Panc1 (cell line): ENCODE results near the gene CYB5R3. TPM values are rescaled to one million over a fixed set of nuclear protein-coding genes. Genes with fewer than 3 reads are reported as not detected.

Experiments used
- ATAC-seq: fragments of 200-7000 bp; cut with Tn5 transposase; 2 replicates; pipeline ENCODE4 v1.9.1; 2020; ENCODE audit warnings: mild to moderate bottlenecking, moderate library complexity
- BruUV-seq: library from RNA; stranded (reverse); fragments of 400-500 nt; replicated peaks from 2 replicates; lab custom pipeline; 2021; lab: Mats Ljungman, UMichigan
- CTCF ChIA-PET: fragments of 300-600 bp; sonication (Branson Sonifier 250); formaldehyde crosslinking; loops from one replicate; lab custom pipeline; 2022; ENCODE audit warnings: antibody characterized with exemption; lab: Charles Lee
- POLR2A ChIA-PET: fragments of 300-600 bp; sonication (Branson Sonifier 250); formaldehyde crosslinking; loops from one replicate; lab custom pipeline; 2022; ENCODE audit warnings: antibody characterized with exemption; lab: Charles Lee
- DNase-seq: peaks from one replicate; pipeline ENCODE4 v3.0.0-alpha.2; 2010; ENCODE audit warnings: low read depth, low spot score
- H3K27ac ChIP-seq: 2 replicates; pipeline ENCODE4 v1.5.1; 2011; ENCODE audit warnings: mild to moderate bottlenecking, low read length, inconsistent platforms
- H3K27me3 ChIP-seq: fragments of 200-500 bp; sonication (Bioruptor generic); 2 replicates; pipeline ENCODE4 v1.6.0; 2014; ENCODE audit warnings: low read length, inconsistent platforms; ENCODE audit not compliant: control insufficient read depth, insufficient read depth
- H3K36me3 ChIP-seq: fragments of 200-500 bp; sonication (Bioruptor generic); 2 replicates; pipeline ENCODE4 v1.5.1; 2014; ENCODE audit warnings: inconsistent platforms, mild to moderate bottlenecking, low read length, moderate library complexity; ENCODE audit not compliant: control insufficient read depth, insufficient read depth
- H3K4me1 ChIP-seq: 2 replicates; pipeline ENCODE4 v1.5.1; 2011; ENCODE audit warnings: inconsistent platforms, mild to moderate bottlenecking, low read length, moderate library complexity; ENCODE audit not compliant: control insufficient read depth, insufficient read depth
- H3K4me3 ChIP-seq, 2 experiments: 2 replicates each; pipeline ENCODE4 v1.5.1; 2011 to 2012; ENCODE audit warnings: low read depth in 2 of 2, low read length in 2 of 2, mild to moderate bottlenecking in 2 of 2, inconsistent platforms in 1 of 2, moderate library complexity in 1 of 2
- H3K9me3 ChIP-seq: fragments of 200-500 bp; sonication (Bioruptor generic); 2 replicates; pipeline ENCODE4 v1.5.1; 2014; ENCODE audit warnings: low read depth, mild to moderate bottlenecking, inconsistent platforms, low read length, moderate library complexity; ENCODE audit not compliant: control insufficient read depth, insufficient read depth
- POLR2AphosphoS5 ChIP-seq: IDR thresholded peaks from 2 replicates; pipeline ENCODE4 v1.6.1; 2012; ENCODE audit warnings: mild to moderate bottlenecking, low read depth, low read length, moderate library complexity
- SIN3A ChIP-seq: IDR thresholded peaks from 2 replicates; pipeline ENCODE4 v1.6.1; 2012; ENCODE audit warnings: low read depth, mild to moderate bottlenecking, low read length, moderate library complexity, borderline replicate concordance; ENCODE audit not compliant: insufficient read depth
- TCF7L2 ChIP-seq: IDR thresholded peaks from 2 replicates; pipeline ENCODE4 v1.6.1; 2011; ENCODE audit warnings: mild to moderate bottlenecking, low read depth, low read length, inconsistent platforms
- in situ Hi-C: cut with HindIII; loops from 2 replicates; pipeline ENCODE4 v1.10.0; 2016; ENCODE audit warnings: low sequenced_read_pairs, low pct_unique_long_range_greater_than_20kb
- intact Hi-C: fragments of 100-400 bp; cut with micrococcal nuclease; formaldehyde crosslinking; loops from one replicate; pipeline ENCODE4 v1.10.0; 2022; ENCODE audit not compliant: unreplicated experiment
- total RNA-seq: library from RNA; stranded (reverse); gene quantifications from one replicate; pipeline ENCODE4 v1.2.1, GENCODE V29; 2021; ENCODE audit not compliant: unreplicated experiment
- TF ChIP-seq, protein P1 (sequence below): fragments of 450-650 bp; IDR thresholded peaks from 2 replicates; pipeline ENCODE4 v1.5.1; 2017; ENCODE audit warnings: mild to moderate bottlenecking
- TF ChIP-seq, protein P2 (sequence below), 2 experiments: IDR thresholded peaks; 2 replicates each; pipeline ENCODE4 v1.6.1; 2011 to 2012; ENCODE audit warnings: low read depth in 2 of 2, control low read depth in 1 of 2, low read length in 1 of 2, mild to moderate bottlenecking in 1 of 2, moderate library complexity in 1 of 2; ENCODE audit not compliant: insufficient read depth in 1 of 2

Gene CYB5R3
- total RNA-seq, 1 experiment from 2014 or later = 102 TPM

DNA sequence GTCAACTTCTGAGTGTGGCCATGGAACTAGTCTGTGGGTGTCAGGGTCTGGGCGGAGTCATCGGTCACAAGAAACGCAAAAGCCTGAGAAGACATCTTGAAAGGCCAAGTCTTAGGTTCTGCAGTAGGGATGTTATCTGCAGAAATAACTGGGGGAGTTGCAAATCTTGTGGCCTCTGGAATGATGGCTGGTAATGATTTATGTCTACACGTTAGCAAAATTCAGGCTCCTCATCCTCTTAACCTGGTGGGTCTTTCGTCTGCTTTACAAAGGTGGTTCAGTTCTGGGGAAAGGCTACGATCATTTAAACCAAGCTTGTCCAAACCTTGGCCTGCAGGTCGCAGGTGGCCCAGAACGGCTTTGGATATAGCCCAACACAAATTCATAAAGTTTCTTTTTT is 7.4 kb upstream of the CYB5R3 start:
- ATAC-seq (no peak), DNase-seq (no peak)
- Histone ChIP-seq H3K27ac (no peak overlapping the region), H3K27me3 (no peaks in the 10 kb centered on the region), H3K4me1 (no peaks in the 10 kb centered on the region; the same call in 1 of the 2 replicates), H3K9me3 (no peaks in the 10 kb centered on the region), H3K36me3 (no peaks in the 10 kb centered on the region), H3K4me3 (no peak overlapping the region)
- TF ChIP-seq POLR2AphosphoS5 (no peak), SIN3A (no peak), TCF7L2 (no peak)
- TF ChIP-seq, protein P1, sequence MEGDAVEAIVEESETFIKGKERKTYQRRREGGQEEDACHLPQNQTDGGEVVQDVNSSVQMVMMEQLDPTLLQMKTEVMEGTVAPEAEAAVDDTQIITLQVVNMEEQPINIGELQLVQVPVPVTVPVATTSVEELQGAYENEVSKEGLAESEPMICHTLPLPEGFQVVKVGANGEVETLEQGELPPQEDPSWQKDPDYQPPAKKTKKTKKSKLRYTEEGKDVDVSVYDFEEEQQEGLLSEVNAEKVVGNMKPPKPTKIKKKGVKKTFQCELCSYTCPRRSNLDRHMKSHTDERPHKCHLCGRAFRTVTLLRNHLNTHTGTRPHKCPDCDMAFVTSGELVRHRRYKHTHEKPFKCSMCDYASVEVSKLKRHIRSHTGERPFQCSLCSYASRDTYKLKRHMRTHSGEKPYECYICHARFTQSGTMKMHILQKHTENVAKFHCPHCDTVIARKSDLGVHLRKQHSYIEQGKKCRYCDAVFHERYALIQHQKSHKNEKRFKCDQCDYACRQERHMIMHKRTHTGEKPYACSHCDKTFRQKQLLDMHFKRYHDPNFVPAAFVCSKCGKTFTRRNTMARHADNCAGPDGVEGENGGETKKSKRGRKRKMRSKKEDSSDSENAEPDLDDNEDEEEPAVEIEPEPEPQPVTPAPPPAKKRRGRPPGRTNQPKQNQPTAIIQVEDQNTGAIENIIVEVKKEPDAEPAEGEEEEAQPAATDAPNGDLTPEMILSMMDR = no peak
- TF ChIP-seq, protein P2, sequence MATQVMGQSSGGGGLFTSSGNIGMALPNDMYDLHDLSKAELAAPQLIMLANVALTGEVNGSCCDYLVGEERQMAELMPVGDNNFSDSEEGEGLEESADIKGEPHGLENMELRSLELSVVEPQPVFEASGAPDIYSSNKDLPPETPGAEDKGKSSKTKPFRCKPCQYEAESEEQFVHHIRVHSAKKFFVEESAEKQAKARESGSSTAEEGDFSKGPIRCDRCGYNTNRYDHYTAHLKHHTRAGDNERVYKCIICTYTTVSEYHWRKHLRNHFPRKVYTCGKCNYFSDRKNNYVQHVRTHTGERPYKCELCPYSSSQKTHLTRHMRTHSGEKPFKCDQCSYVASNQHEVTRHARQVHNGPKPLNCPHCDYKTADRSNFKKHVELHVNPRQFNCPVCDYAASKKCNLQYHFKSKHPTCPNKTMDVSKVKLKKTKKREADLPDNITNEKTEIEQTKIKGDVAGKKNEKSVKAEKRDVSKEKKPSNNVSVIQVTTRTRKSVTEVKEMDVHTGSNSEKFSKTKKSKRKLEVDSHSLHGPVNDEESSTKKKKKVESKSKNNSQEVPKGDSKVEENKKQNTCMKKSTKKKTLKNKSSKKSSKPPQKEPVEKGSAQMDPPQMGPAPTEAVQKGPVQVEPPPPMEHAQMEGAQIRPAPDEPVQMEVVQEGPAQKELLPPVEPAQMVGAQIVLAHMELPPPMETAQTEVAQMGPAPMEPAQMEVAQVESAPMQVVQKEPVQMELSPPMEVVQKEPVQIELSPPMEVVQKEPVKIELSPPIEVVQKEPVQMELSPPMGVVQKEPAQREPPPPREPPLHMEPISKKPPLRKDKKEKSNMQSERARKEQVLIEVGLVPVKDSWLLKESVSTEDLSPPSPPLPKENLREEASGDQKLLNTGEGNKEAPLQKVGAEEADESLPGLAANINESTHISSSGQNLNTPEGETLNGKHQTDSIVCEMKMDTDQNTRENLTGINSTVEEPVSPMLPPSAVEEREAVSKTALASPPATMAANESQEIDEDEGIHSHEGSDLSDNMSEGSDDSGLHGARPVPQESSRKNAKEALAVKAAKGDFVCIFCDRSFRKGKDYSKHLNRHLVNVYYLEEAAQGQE (IDR thresholded peaks at IDR 0.05; ENCODE audit: insufficient read depth in 1 of 2, low read depth in 2 of 2, low read length in 1 of 2) = no peak
- CTCF ChIA-PET = no interaction called here
- POLR2A ChIA-PET = interaction anchor here (0.6 kb wide), 1 partner anchor 10 kb away, joined by 5 read pairs; no protein-coding TSS in a partner anchor
- BruUV-seq = no TSS peak
- intact Hi-C loops (no loop called here), in situ Hi-C loops (no loop called here)

DNA sequence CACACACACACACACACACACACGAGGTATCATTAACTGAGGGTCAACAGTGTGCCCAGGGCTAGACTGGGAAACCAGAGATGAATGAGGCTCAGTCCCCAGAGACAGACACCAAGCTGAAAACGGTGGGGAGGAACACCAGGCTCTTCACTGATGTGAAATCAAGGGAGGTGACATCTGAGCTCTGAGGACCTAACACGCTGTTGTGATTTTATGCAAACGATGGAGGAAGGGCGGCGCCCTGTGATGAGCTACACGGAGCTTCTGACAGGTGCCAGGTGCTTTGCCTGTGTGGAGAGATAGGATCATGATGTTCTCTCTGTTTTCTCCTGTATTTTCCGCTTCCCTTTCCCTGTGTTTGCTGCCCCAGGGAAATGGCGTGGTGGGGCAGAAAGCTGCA is 6.5 kb upstream of the CYB5R3 start:
- in situ Hi-C loops = no loop called here
- H3K27me3 ChIP-seq = no peaks in the 10 kb centered on the region
- ATAC-seq = no peak

More for the DNA sequence above, 6.5 kb upstream of the CYB5R3 start:
- no peaks in the 10 kb centered on the region; the same call in 1 of the 2 replicates for H3K4me1 ChIP-seq
- no peak overlapping the region for H3K4me3 ChIP-seq
- BruUV-seq = no TSS peak
- H3K36me3 ChIP-seq = no peaks in the 10 kb centered on the region
- TF ChIP-seq, protein P1 = no peak
- no peak for TF ChIP-seq POLR2AphosphoS5
- TF ChIP-seq SIN3A = no peak
- TF ChIP-seq, protein P2 (IDR thresholded peaks at IDR 0.05; ENCODE audit: insufficient read depth in 1 of 2, low read depth in 2 of 2, low read length in 1 of 2) = no peak
- no peak for TF ChIP-seq TCF7L2
- no peak for DNase-seq
- no peak overlapping the region for H3K27ac ChIP-seq
- POLR2A ChIA-PET = no interaction called here
- CTCF ChIA-PET = no interaction called here
- no peaks in the 10 kb centered on the region for H3K9me3 ChIP-seq
- intact Hi-C loops = no loop called here
